Bronchial epithelial cell (primary cell): ENCODE data around the gene CD79A. TPM values are rescaled to one million over a fixed set of nuclear protein-coding genes. Genes with fewer than 3 reads are reported as not detected.

Source experiments
- DNase-seq: peaks from one replicate; pipeline ENCODE4 v3.0.0-alpha.2; 2010; ENCODE audit warnings: low read depth
- FAIRE-seq: peaks from 2 replicates; lab custom pipeline; 2011; peaks lifted over from hg19 to GRCh38; lab: Jason Lieb, UNC
- H3K27me3 ChIP-seq: 2 replicates; pipeline ENCODE4 v1.5.1; 2011; ENCODE audit warnings: low read length; ENCODE audit not compliant: control insufficient read depth, insufficient read depth
- H3K36me3 ChIP-seq: 2 replicates; pipeline ENCODE4 v1.5.1; 2011; ENCODE audit warnings: low read length; ENCODE audit not compliant: control insufficient read depth, insufficient read depth
- H3K4me3 ChIP-seq: 2 replicates; pipeline ENCODE4 v1.5.1; 2011; ENCODE audit warnings: mild to moderate bottlenecking, low read depth, low read length, control low read depth
- CTCF ChIP-seq: IDR thresholded peaks from 2 replicates; pipeline ENCODE4 v1.5.1; 2011; ENCODE audit warnings: mild to moderate bottlenecking, moderate library complexity, low read length, control low read depth, inconsistent platforms; ENCODE audit not compliant: insufficient read depth, severe bottlenecking
- total RNA-seq: library from RNA; depleted of rRNA; stranded (reverse); fragments of >200 nt; gene quantifications from 2 replicates; pipeline ENCODE4 v1.2.1, GENCODE V29; 2014

The CD79A gene
- total RNA-seq, 1 donor from 2014 or later = not detected

- Histone ChIP-seq H3K27me3 (no peaks in the 10 kb centered on the region), H3K36me3 (peaks cover 22% of the 10 kb centered on the region), H3K4me3 (no peak overlapping the region)
- DNase-seq (no peak), FAIRE-seq (no peak)
- TF ChIP-seq CTCF = peak; percentile 25
Measured at GRCh38 chr19:41895745-41896580, 18.9 kb downstream of the CD79A start.

GRCh38 chr19:41896581-41896942 is 19.5 kb downstream of the CD79A start:
- peaks cover 22% of the 10 kb centered on the region for H3K36me3 ChIP-seq
- H3K4me3 ChIP-seq = no peak overlapping the region
- H3K27me3 ChIP-seq = no peaks in the 10 kb centered on the region
- no peak for FAIRE-seq
- no peak for DNase-seq
- TF ChIP-seq CTCF = no peak

GRCh38 chr19:41897181-41897580 is 20.1 kb downstream of the CD79A start:
- no peak for FAIRE-seq
- no peak for TF ChIP-seq CTCF
- H3K36me3 ChIP-seq = peaks cover 22% of the 10 kb centered on the region

GRCh38 chr19:41897820-41898219 is 20.7 kb downstream of the CD79A start:
- no peak for FAIRE-seq
- H3K4me3 ChIP-seq = no peak overlapping the region
- no peak for TF ChIP-seq CTCF
- H3K36me3 ChIP-seq = peaks cover 24% of the 10 kb centered on the region
- no peaks in the 10 kb centered on the region for H3K27me3 ChIP-seq
- DNase-seq = no peak

More at GRCh38 chr19:41897181-41897580, 20.1 kb downstream of the CD79A start:
- no peak overlapping the region for H3K4me3 ChIP-seq
- H3K27me3 ChIP-seq = no peaks in the 10 kb centered on the region
- DNase-seq = no peak

GRCh38 chr19:41898235-41898634 is 21.2 kb downstream of the CD79A start:
- DNase-seq (no peak), FAIRE-seq (no peak)
- Histone ChIP-seq H3K27me3 (no peaks in the 10 kb centered on the region), H3K36me3 (peaks cover 27% of the 10 kb centered on the region), H3K4me3 (no peak overlapping the region)
- no peak for TF ChIP-seq CTCF
